ENCODE results near the gene CROT.

DNA sequence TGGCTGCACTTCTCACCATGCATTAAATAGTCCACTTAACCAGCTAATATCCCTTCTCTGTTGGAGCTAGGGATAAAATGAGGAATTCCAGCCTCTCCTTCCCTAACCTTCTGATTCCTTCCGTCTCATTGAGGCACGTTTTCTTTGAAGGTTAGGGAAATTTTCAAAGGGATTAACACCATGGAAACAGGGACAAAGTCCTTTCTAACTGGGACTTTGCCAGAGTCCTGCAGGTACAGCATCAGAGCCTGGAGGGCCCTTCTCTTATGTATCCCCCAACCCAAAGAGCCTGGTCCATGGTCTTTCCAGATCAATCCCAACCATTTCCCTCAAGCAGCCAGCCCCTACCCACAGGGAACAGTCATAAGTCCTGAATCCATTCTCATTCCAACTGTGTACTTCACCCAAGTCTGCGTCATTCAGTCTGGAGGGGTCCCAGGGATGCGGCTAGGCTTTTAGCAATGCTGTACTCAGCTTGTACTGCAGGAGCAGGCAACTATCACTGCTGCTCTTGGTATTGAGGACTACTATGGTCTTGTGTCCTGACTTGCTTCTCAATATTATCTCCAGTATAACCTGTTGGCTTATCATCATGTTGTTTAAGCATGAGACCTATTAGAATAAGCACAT lies 34.6 kb upstream of the CROT start:
- TF ChIP-seq, protein P1, sequence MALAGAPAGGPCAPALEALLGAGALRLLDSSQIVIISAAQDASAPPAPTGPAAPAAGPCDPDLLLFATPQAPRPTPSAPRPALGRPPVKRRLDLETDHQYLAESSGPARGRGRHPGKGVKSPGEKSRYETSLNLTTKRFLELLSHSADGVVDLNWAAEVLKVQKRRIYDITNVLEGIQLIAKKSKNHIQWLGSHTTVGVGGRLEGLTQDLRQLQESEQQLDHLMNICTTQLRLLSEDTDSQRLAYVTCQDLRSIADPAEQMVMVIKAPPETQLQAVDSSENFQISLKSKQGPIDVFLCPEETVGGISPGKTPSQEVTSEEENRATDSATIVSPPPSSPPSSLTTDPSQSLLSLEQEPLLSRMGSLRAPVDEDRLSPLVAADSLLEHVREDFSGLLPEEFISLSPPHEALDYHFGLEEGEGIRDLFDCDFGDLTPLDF (CRISPR knock-in tag; IDR thresholded peaks at IDR 0.05), result no peak
- no peak for TF ChIP-seq GRHL2 (CRISPR knock-in tag; IDR thresholded peaks at IDR 0.05; ENCODE audit: insufficient replicate concordance, severe bottlenecking)

Measured in WTC11 (cell line).